K562 (cell line): Measurements from ENCODE around the gene ZNF197. TPM values are rescaled to one million over a fixed set of nuclear protein-coding genes. Genes with fewer than 3 reads are reported as not detected.

Source experiments
- ADNP ChIP-seq: fragments of 200-800 bp; sonication (Bioruptor generic); IDR thresholded peaks from 2 replicates; pipeline ENCODE4 v1.6.1; 2016; ENCODE audit warnings: missing genetic modification characterization, missing compliant biosample characterization
- AFF4 ChIP-seq: sonication (generic); formaldehyde crosslinking; IDR thresholded peaks from 2 replicates; pipeline ENCODE4 v1.8.0; 2023; ENCODE audit warnings: mild to moderate bottlenecking, missing genetic modification reagents
- HSF4 ChIP-seq: fragments of 250-450 bp; sonication (Bioruptor Pico); IDR thresholded peaks from 2 replicates; pipeline ENCODE4 v2.1.2; 2022; ENCODE audit warnings: mild to moderate bottlenecking, moderate library complexity, borderline replicate concordance
- TAF1 ChIP-seq: IDR thresholded peaks from 2 replicates; pipeline ENCODE4 v1.6.1; 2011; ENCODE audit warnings: mild to moderate bottlenecking, low read length, moderate library complexity; ENCODE audit not compliant: insufficient read depth, control insufficient read depth, severe bottlenecking; ENCODE audit errors: extremely low read depth
- TEAD4 ChIP-seq, 2 experiments: sonication (generic) in 1 of 2; formaldehyde crosslinking in 1 of 2; IDR thresholded peaks; 2 replicates each; pipeline versions ENCODE4 v1.6.1 to v1.8.0; 2012 to 2022; ENCODE audit warnings: borderline replicate concordance in 1 of 2, inconsistent platforms in 1 of 2, low read length in 1 of 2, mild to moderate bottlenecking in 1 of 2, missing genetic modification reagents in 1 of 2
- polyA plus RNA-seq, 8 experiments: library from polyadenylated mRNA; depleted of rRNA in 4 of 8; stranded (reverse) in 5 of 8; unstranded in 3 of 8; fragments of >200 nt; fragmentation: Nextera tagmentation in 2 of 8; fragmentation: Illumina TruSeq in 1 of 8; extraction: Ambion mirVana in 2 of 8; extraction: Trizol in 1 of 8; gene quantifications; 2 replicates each; pipeline versions ENCODE4 v1.2.1 to v1.2.3, GENCODE V29; 2011 to 2014; ENCODE audit warnings: inconsistent platforms in 1 of 8, missing spikeins in 1 of 8
- total RNA-seq, 7 experiments: library from RNA; depleted of rRNA in 6 of 7; stranded (reverse); fragments of >200 nt in 6 of 7; fragmentation: Illumina TruSeq in 2 of 7; extraction: Trizol in 2 of 7; gene quantifications; 2 replicates each; pipeline versions ENCODE4 v1.2.1 to v1.2.3, GENCODE V29; 2011 to 2021; ENCODE audit warnings: low replicate concordance in 1 of 7

The ZNF197 gene
- total and polyA plus RNA-seq, 9 of the 15 experiments (the other 6 are each of a cell fraction or from before 2014, with no cell fraction given), result 3.5 to 19.1 (median 13.7) TPM

- TF ChIP-seq TAF1, result peak; percentile 98
- TF ChIP-seq AFF4 (CRISPR knock-in tag), result peak; percentile 58; the same call in 1 of the 2 replicates
- TF ChIP-seq ADNP (tag), result no peak
- no peak for TF ChIP-seq HSF4 (CRISPR knock-in tag)
- peak; percentile 49 for TF ChIP-seq TEAD4 (IDR thresholded peaks at IDR 0.05; ENCODE audit: low read length)
- no peak for TF ChIP-seq TEAD4 (CRISPR knock-in tag; IDR thresholded peaks at IDR 0.05; ENCODE audit: borderline replicate concordance)
Measured at GRCh38 chr3:44624749-44625480, at the start of gene ZNF197 (continued).
